ENCODE measurements around the gene TAS1R1.

The TAS1R1 gene

GRCh38 chr1:6511561-6512244 lies 43.4 kb upstream of the TAS1R1 start:
- Histone ChIP-seq H3K4me3 (ENCODE audit: low read depth, low read length) (no peak overlapping the region), H3K9me3 (no peaks in the 10 kb centered on the region), H3K27me3 (no peaks in the 10 kb centered on the region), H3K4me1 (peaks cover 34% of the 10 kb centered on the region), H3K36me3 (no peaks in the 10 kb centered on the region)
- TF ChIP-seq CTCF (IDR thresholded peaks at IDR 0.05; ENCODE audit: low read depth, low read length) = no peak
- no peak for DNase-seq

- H3K36me3 ChIP-seq = no peaks in the 10 kb centered on the region
- DNase-seq = no peak
- H3K9me3 ChIP-seq = no peaks in the 10 kb centered on the region
- peaks cover 32% of the 10 kb centered on the region for H3K4me1 ChIP-seq
- no peak overlapping the region for H3K4me3 ChIP-seq (ENCODE audit: low read depth, low read length)
- no peaks in the 10 kb centered on the region for H3K27me3 ChIP-seq
- no peak for TF ChIP-seq CTCF (IDR thresholded peaks at IDR 0.05; ENCODE audit: low read depth, low read length)
Observed at GRCh38 chr1:6512245-6512907, 42.7 kb upstream of the TAS1R1 start.

- H3K9me3 ChIP-seq = no peaks in the 10 kb centered on the region
- H3K36me3 ChIP-seq = no peaks in the 10 kb centered on the region
- no peak overlapping the region for H3K4me3 ChIP-seq (ENCODE audit: low read depth, low read length)
- no peak for TF ChIP-seq CTCF (IDR thresholded peaks at IDR 0.05; ENCODE audit: low read depth, low read length)
- H3K4me1 ChIP-seq = peaks cover 27% of the 10 kb centered on the region
- no peaks in the 10 kb centered on the region for H3K27me3 ChIP-seq
- DNase-seq = no peak
Observed at GRCh38 chr1:6512908-6513280, 42.2 kb upstream of the TAS1R1 start.

- DNase-seq = no peak
- no peak for TF ChIP-seq CTCF (IDR thresholded peaks at IDR 0.05; ENCODE audit: low read depth, low read length)
Observed at GRCh38 chr1:6513320-6513801, 41.7 kb upstream of the TAS1R1 start.

GRCh38 chr1:6515771-6516170 lies 39.3 kb upstream of the TAS1R1 start:
- Histone ChIP-seq H3K4me3 (ENCODE audit: low read depth, low read length) (no peak overlapping the region), H3K27me3 (no peaks in the 10 kb centered on the region), H3K36me3 (no peaks in the 10 kb centered on the region), H3K4me1 (peaks cover 16% of the 10 kb centered on the region), H3K9me3 (no peaks in the 10 kb centered on the region)
- DNase-seq = no peak
- no peak for TF ChIP-seq CTCF (IDR thresholded peaks at IDR 0.05; ENCODE audit: low read depth, low read length)

More at GRCh38 chr1:6513320-6513801, 41.7 kb upstream of the TAS1R1 start:
- Histone ChIP-seq H3K27me3 (no peaks in the 10 kb centered on the region), H3K4me1 (peaks cover 22% of the 10 kb centered on the region), H3K4me3 (ENCODE audit: low read depth, low read length) (no peak overlapping the region), H3K9me3 (no peaks in the 10 kb centered on the region), H3K36me3 (no peaks in the 10 kb centered on the region)

- Histone ChIP-seq H3K4me1 (peaks cover 9% of the 10 kb centered on the region), H3K36me3 (no peaks in the 10 kb centered on the region), H3K4me3 (ENCODE audit: low read depth, low read length) (no peak overlapping the region), H3K27me3 (no peaks in the 10 kb centered on the region), H3K9me3 (no peaks in the 10 kb centered on the region)
- DNase-seq = peak; percentile 75
- TF ChIP-seq CTCF (IDR thresholded peaks at IDR 0.05; ENCODE audit: low read depth, low read length) = no peak
Observed at GRCh38 chr1:6517435-6517851, 37.7 kb upstream of the TAS1R1 start.
